ENCODE results near the gene KBTBD12. TPM values are rescaled to one million over a fixed set of nuclear protein-coding genes. Genes with fewer than 3 reads are reported as not detected.

Gene KBTBD12
- total and polyA plus RNA-seq, 10 of the 15 experiments (the other 5 are each of a cell fraction or from before 2014, with no cell fraction given): 0.01 to 0.11 TPM; not detected in 8

- CTCF ChIA-PET: interaction anchor here (4.7 to 6.1 kb wide), 3 partner anchors 171 to 310 kb away, joined by 31 to 53 read pairs (median 46); no protein-coding TSS in a partner anchor
- FAIRE-seq: no peak
- Histone ChIP-seq H3K27ac (ENCODE audit: control insufficient read depth, insufficient read depth) (no peak overlapping the region), H3K4me2 (ENCODE audit: control insufficient read depth, insufficient read depth) (no peak overlapping the region), H2AFZ (ENCODE audit: control insufficient read depth, low read depth, low read length) (no peak overlapping the region), H3K4me1 (ENCODE audit: control insufficient read depth, insufficient read depth, low read length) (no peaks in the 10 kb centered on the region), H3K79me2 (ENCODE audit: control insufficient read depth, insufficient read depth, low read length) (no peaks in the 10 kb centered on the region), H3K4me3 (no peak overlapping the region), H3K36me3 (ENCODE audit: control insufficient read depth in 2 of 2, insufficient read depth in 2 of 2, low read length in 1 of 2) (no peaks in the 10 kb centered on the region), H4K20me1 (ENCODE audit: control insufficient read depth, insufficient read depth) (no peaks in the 10 kb centered on the region), H3K27me3 (replicated peaks in 1 of 2; ENCODE audit: control insufficient read depth in 2 of 2, insufficient read depth in 2 of 2, low read length in 1 of 2) (no peaks in the 10 kb centered on the region), H3K9ac (ENCODE audit: control insufficient read depth, insufficient read depth, low read length) (no peak overlapping the region), H3K9me3 (replicated peaks; ENCODE audit: control insufficient read depth, insufficient read depth, low read length) (no peaks in the 10 kb centered on the region)
- POLR2A ChIA-PET: no interaction called here
- WGBS (ENCODE audit: insufficient coverage, insufficient replicate concordance, low lambda C conversion rate, missing lambda C conversion rate): 44% methylated on average over 4 of the region's 4 CpGs
- ATAC-seq: no peak
- RAD21 ChIA-PET (ENCODE audit: unreplicated experiment): interaction anchor here (4.9 kb wide), 1 partner anchor 310 kb away, joined by 30 read pairs; no protein-coding TSS in a partner anchor
- intact Hi-C loops (cut with micrococcal nuclease; ENCODE audit: unreplicated experiment): no loop called here
- TF ChIP-seq HDAC2 (IDR thresholded peaks at IDR 0.05) (no peak), MYB (IDR thresholded peaks at IDR 0.05; ENCODE audit: borderline replicate concordance, low read depth, low read length) (no peak), EGR1 (IDR thresholded peaks at IDR 0.05; ENCODE audit: borderline replicate concordance in 1 of 2, low read depth in 2 of 2, low read length in 2 of 2) (no peak), SIN3A (IDR thresholded peaks at IDR 0.05; ENCODE audit: low read depth, low read length) (no peak), ZSCAN29 (IDR thresholded peaks at IDR 0.05) (no peak), TCF7 (IDR thresholded peaks at IDR 0.05; ENCODE audit: borderline replicate concordance) (no peak), LARP7 (IDR thresholded peaks at IDR 0.05) (no peak), PML (IDR thresholded peaks at IDR 0.05; ENCODE audit: low read length) (no peak), MYC (IDR thresholded peaks at IDR 0.05; ENCODE audit: insufficient read depth, insufficient read length, insufficient replicate concordance, low read length, severe bottlenecking) (no peak), ESRRA (IDR thresholded peaks at IDR 0.05; ENCODE audit: low read length) (no peak)
- TF ChIP-seq, protein P1, sequence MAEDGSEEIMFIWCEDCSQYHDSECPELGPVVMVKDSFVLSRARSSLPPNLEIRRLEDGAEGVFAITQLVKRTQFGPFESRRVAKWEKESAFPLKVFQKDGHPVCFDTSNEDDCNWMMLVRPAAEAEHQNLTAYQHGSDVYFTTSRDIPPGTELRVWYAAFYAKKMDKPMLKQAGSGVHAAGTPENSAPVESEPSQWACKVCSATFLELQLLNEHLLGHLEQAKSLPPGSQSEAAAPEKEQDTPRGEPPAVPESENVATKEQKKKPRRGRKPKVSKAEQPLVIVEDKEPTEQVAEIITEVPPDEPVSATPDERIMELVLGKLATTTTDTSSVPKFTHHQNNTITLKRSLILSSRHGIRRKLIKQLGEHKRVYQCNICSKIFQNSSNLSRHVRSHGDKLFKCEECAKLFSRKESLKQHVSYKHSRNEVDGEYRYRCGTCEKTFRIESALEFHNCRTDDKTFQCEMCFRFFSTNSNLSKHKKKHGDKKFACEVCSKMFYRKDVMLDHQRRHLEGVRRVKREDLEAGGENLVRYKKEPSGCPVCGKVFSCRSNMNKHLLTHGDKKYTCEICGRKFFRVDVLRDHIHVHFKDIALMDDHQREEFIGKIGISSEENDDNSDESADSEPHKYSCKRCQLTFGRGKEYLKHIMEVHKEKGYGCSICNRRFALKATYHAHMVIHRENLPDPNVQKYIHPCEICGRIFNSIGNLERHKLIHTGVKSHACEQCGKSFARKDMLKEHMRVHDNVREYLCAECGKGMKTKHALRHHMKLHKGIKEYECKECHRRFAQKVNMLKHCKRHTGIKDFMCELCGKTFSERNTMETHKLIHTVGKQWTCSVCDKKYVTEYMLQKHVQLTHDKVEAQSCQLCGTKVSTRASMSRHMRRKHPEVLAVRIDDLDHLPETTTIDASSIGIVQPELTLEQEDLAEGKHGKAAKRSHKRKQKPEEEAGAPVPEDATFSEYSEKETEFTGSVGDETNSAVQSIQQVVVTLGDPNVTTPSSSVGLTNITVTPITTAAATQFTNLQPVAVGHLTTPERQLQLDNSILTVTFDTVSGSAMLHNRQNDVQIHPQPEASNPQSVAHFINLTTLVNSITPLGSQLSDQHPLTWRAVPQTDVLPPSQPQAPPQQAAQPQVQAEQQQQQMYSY (CRISPR knock-in tag; IDR thresholded peaks at IDR 0.05): no peak
- BruUV-seq (replicated peaks): no TSS peak
- DNase-seq (ENCODE audit: low read depth, low spot score): no peak
- in situ Hi-C loops (cut with MboI): loop anchor here (5.0 kb wide), 2 partner anchors 310 to 385 kb away; no protein-coding TSS in a partner anchor
- SMC1A ChIA-PET (ENCODE audit: uncharacterized antibody, unreplicated experiment): interaction anchor here (1.5 to 5.0 kb wide), 2 partner anchors 171 to 212 kb away, joined by 4 to 33 read pairs; no protein-coding TSS in a partner anchor
These were observed 46.9 kb downstream of the KBTBD12 start for GRCh38 chr3:127961963-127962362.

Data from GM12878 (cell line).